Keratinocyte (primary cell): ENCODE measurements around the gene USP19. TPM values are rescaled to one million over a fixed set of nuclear protein-coding genes. Genes with fewer than 3 reads are reported as not detected.

Source experiments
- DNase-seq: peaks from one replicate; pipeline ENCODE4 v3.0.0-alpha.2; 2011; ENCODE audit warnings: low read depth, missing footprints, low spot score
- FAIRE-seq: peaks from 2 replicates; lab custom pipeline; 2011; peaks lifted over from hg19 to GRCh38; lab: Jason Lieb, UNC
- H2AFZ ChIP-seq: 2 replicates; pipeline ENCODE4 v1.6.0; 2012; ENCODE audit warnings: low read length, control low read depth, inconsistent platforms; ENCODE audit not compliant: control insufficient read depth
- H3K27ac ChIP-seq: 2 replicates; pipeline ENCODE4 v1.5.1; 2011; ENCODE audit warnings: low read length; ENCODE audit not compliant: control insufficient read depth, insufficient read depth
- H3K27me3 ChIP-seq: 3 replicates; pipeline ENCODE4 v1.6.0; 2011; ENCODE audit warnings: low read length; ENCODE audit not compliant: control insufficient read depth, insufficient read depth; ENCODE audit errors: extremely low read depth
- H3K36me3 ChIP-seq, 2 experiments: 2 replicates in 1 of 2; 3 replicates in 1 of 2; pipeline ENCODE4 v1.5.1; 2011; ENCODE audit warnings: low read length in 2 of 2, mild to moderate bottlenecking in 1 of 2; ENCODE audit not compliant: control insufficient read depth in 2 of 2, insufficient read depth in 2 of 2; ENCODE audit errors: extremely low read depth in 1 of 2
- H3K4me1 ChIP-seq: 3 replicates; pipeline ENCODE4 v1.5.1; 2011; ENCODE audit warnings: low read length; ENCODE audit not compliant: control insufficient read depth, insufficient read depth; ENCODE audit errors: extremely low read depth
- H3K4me2 ChIP-seq: 3 replicates; pipeline ENCODE4 v1.6.0; 2011; ENCODE audit warnings: low read depth, low read length; ENCODE audit not compliant: control insufficient read depth, insufficient read depth; ENCODE audit errors: extremely low read depth
- H3K4me3 ChIP-seq, 3 experiments: fragments of 200-600 bp in 1 of 3; sonication (generic) in 1 of 3; 2 replicates in 2 of 3; 3 replicates in 1 of 3; pipeline ENCODE4 v1.5.1; 2011 to 2016; ENCODE audit warnings: low read length in 3 of 3, mild to moderate bottlenecking in 3 of 3, control low read depth in 2 of 3, inconsistent platforms in 1 of 3, low read depth in 1 of 3, mixed read lengths in 1 of 3, mixed run types in 1 of 3, moderate library complexity in 1 of 3; ENCODE audit not compliant: control insufficient read depth in 2 of 3, insufficient read depth in 2 of 3; ENCODE audit errors: extremely low read depth in 1 of 3
- H3K79me2 ChIP-seq: 2 replicates; pipeline ENCODE4 v1.6.0; 2012; ENCODE audit warnings: low read length; ENCODE audit not compliant: control insufficient read depth, insufficient read depth
- H3K9ac ChIP-seq: 3 replicates; pipeline ENCODE4 v1.6.0; 2011; ENCODE audit warnings: low read length; ENCODE audit not compliant: control insufficient read depth, insufficient read depth; ENCODE audit errors: extremely low read depth
- H3K9me1 ChIP-seq: 3 replicates; pipeline ENCODE4 v1.6.0; 2011; ENCODE audit warnings: low read length; ENCODE audit not compliant: control insufficient read depth, insufficient read depth; ENCODE audit errors: extremely low read depth
- H3K9me3 ChIP-seq: 2 replicates; pipeline ENCODE4 v1.5.1; 2012; ENCODE audit warnings: low read depth, low read length; ENCODE audit not compliant: control insufficient read depth
- H4K20me1 ChIP-seq: 3 replicates; pipeline ENCODE4 v1.6.0; 2011; ENCODE audit warnings: low read length; ENCODE audit not compliant: control insufficient read depth, insufficient read depth; ENCODE audit errors: extremely low read depth
- CTCF ChIP-seq, 3 experiments: IDR thresholded peaks in 1 of 3; conservative IDR thresholded peaks in 1 of 3; optimal IDR thresholded peaks in 1 of 3; 2 replicates in 2 of 3; 3 replicates in 1 of 3; pipeline versions ENCODE3 to v1.5.1; 2011; ENCODE audit warnings: low read length in 3 of 3, mild to moderate bottlenecking in 3 of 3, moderate library complexity in 2 of 3, control low read depth in 1 of 3, inconsistent platforms in 1 of 3; ENCODE audit not compliant: insufficient read depth in 2 of 3; ENCODE audit errors: extremely low read depth in 1 of 3
- EZH2 ChIP-seq: IDR thresholded peaks from one replicate; pipeline ENCODE4 v1.6.1; 2012; ENCODE audit warnings: inconsistent platforms, mild to moderate bottlenecking, low read length, moderate library complexity
- dilution Hi-C: fragments of 300-500 bp; cut with MboI; formaldehyde crosslinking; loops from one replicate; pipeline ENCODE4 v1.7.0; 2020; ENCODE audit warnings: low sequenced_read_pairs; ENCODE audit not compliant: extremely low pct_ligation_motif_present
- polyA plus RNA-seq, 5 experiments: library from polyadenylated mRNA; depleted of rRNA in 3 of 5; stranded (reverse) in 3 of 5; stranded (forward) in 1 of 5; unstranded in 1 of 5; fragments of >200 nt; gene quantifications; 1 replicate in 1 of 5; 2 replicates in 3 of 5; 3 replicates in 1 of 5; pipeline versions ENCODE4 v1.2.1 to v1.2.3, GENCODE V29; 2011 to 2012; ENCODE audit warnings: missing spikeins in 2 of 5, low read depth in 1 of 5, low replicate concordance in 1 of 5

Gene USP19
- polyA plus RNA-seq, 1 donor (not counting 4 experiments of a cell fraction or from before 2014, with no cell fraction given) = 23.1 TPM

DNA sequence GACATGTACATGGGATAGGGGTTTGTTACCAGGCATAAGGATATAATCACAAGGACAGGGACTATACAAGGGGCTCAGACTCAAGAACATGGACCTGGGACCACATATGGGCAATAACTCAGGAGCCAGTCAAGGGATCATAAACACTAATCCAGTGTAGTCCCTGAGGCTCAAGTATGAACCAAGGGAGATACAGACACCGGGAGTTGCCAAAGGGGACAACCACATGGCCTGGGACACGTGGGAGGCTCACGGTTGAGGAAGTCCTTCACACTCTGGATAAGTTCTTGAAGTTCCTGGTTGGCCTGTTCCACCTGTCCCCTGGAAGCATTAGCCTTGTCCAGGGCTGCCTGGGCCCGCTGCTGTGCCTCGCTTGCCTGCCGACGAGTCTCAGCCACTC is 1.8 kb upstream of the USP19 start:
- Histone ChIP-seq H3K4me1 (peaks cover 13% of the 10 kb centered on the region), H3K36me3 (peaks cover 31 to 43% of the 10 kb centered on the region in 2 experiments), H3K4me2 (no peak overlapping the region), H3K9me1 (peaks cover 2% of the 10 kb centered on the region), H3K9ac (no peak overlapping the region), H4K20me1 (no peaks in the 10 kb centered on the region), H2AFZ (no peak overlapping the region), H3K9me3 (no peaks in the 10 kb centered on the region), H3K27ac (no peak overlapping the region), H3K4me3 (no peak overlapping the region), H3K27me3 (no peaks in the 10 kb centered on the region), H3K79me2 (peaks cover 15% of the 10 kb centered on the region)
- TF ChIP-seq EZH2 (no peak), CTCF (optimal IDR thresholded peaks at IDR 0.05 in 1 of 3, IDR thresholded peaks at IDR 0.05 in 1 of 3, conservative IDR thresholded peaks at IDR 0.05 in 1 of 3; ENCODE audit: extremely low read depth in 1 of 3, insufficient read depth in 2 of 3, low read length in 3 of 3) (no peak)
- dilution Hi-C loops = no loop called here
- DNase-seq (no peak), FAIRE-seq (no peak)

GRCh38 chr3:49122022-49122421 is 1.4 kb upstream of the USP19 start:
- FAIRE-seq (no peak), DNase-seq (no peak)
- dilution Hi-C loops = no loop called here
- TF ChIP-seq EZH2 = no peak
- TF ChIP-seq CTCF (optimal IDR thresholded peaks at IDR 0.05 in 1 of 3, IDR thresholded peaks at IDR 0.05 in 1 of 3, conservative IDR thresholded peaks at IDR 0.05 in 1 of 3; ENCODE audit: extremely low read depth in 1 of 3, insufficient read depth in 2 of 3, low read length in 3 of 3) = no peak
- H2AFZ ChIP-seq = no peak overlapping the region
- H3K4me1 ChIP-seq = peaks cover 13% of the 10 kb centered on the region
- peaks cover 35 to 47% of the 10 kb centered on the region in 2 experiments for H3K36me3 ChIP-seq
- no peak overlapping the region for H3K27ac ChIP-seq
- peaks cover 15% of the 10 kb centered on the region for H3K79me2 ChIP-seq
- no peak overlapping the region for H3K4me3 ChIP-seq
- no peaks in the 10 kb centered on the region for H3K27me3 ChIP-seq
- no peak overlapping the region for H3K4me2 ChIP-seq
- no peak overlapping the region for H3K9ac ChIP-seq
- H4K20me1 ChIP-seq = no peaks in the 10 kb centered on the region
- H3K9me1 ChIP-seq = peaks cover 2% of the 10 kb centered on the region
- H3K9me3 ChIP-seq = no peaks in the 10 kb centered on the region
